Measurements from ENCODE around the gene SLC16A5. TPM values are rescaled to one million over a fixed set of nuclear protein-coding genes. Genes with fewer than 3 reads are reported as not detected.

SLC16A5 gene
- total and polyA plus RNA-seq, 5 experiments from 2014 or later = 1.4 to 14.8 (median 4.1) TPM

GRCh38 chr17:75147878-75148546 lies 60.3 kb downstream of the SLC16A5 start:
- ATAC-seq (no peak), DNase-seq (no peak)
- POLR2A ChIA-PET = interaction anchor here (0.9 to 1.0 kb wide), 2 partner anchors 24 to 37 kb away, joined by 4 to 7 read pairs; no protein-coding TSS in a partner anchor
- Mint-ChIP-seq H3K27me3 (no peaks in the 10 kb centered on the region), H3K36me3 (peaks cover 0 to 52% (median 14%) of the 10 kb centered on the region in 3 donors), H3K27ac (peak overlapping the region in 4 of 10 donors; percentile 5 to 41 (median 32)), H3K4me1 (peaks cover 10 to 32% (median 17%) of the 10 kb centered on the region in 4 donors), H3K9me3 (no peaks in the 10 kb centered on the region), H3K4me3 (no peak overlapping the region)

- POLR2A ChIA-PET = interaction anchor here (0.7 to 1.1 kb wide), 2 partner anchors 20 to 394 kb away, joined by 3 to 4 read pairs; no protein-coding TSS in a partner anchor
These were observed 64.2 kb downstream of the SLC16A5 start for GRCh38 chr17:75151930-75152329.

GRCh38 chr17:75152523-75152921 lies 64.8 kb downstream of the SLC16A5 start:
- no peaks in the 10 kb centered on the region for H3K9me3 Mint-ChIP-seq
- POLR2A ChIA-PET = interaction anchor here (1.1 kb wide), 1 partner anchor 21 kb away, joined by 6 read pairs; the partner anchor contains the start of gene NT5C
- peaks cover 0 to 2% (median 0%) of the 10 kb centered on the region in 5 donors for H3K27me3 Mint-ChIP-seq
- DNase-seq (no peak), ATAC-seq (no peak)
- H3K4me3 Mint-ChIP-seq = peak overlapping the region; percentile 84 to 94 (median 92)
- peaks cover 15 to 47% (median 34%) of the 10 kb centered on the region in 4 donors for H3K4me1 Mint-ChIP-seq
- H3K27ac Mint-ChIP-seq = peak overlapping the region in 4 of 10 donors; percentile 16 to 93 (median 76)
- peaks cover 0 to 12% (median 4%) of the 10 kb centered on the region in 3 donors for H3K36me3 Mint-ChIP-seq

More at GRCh38 chr17:75151930-75152329, 64.2 kb downstream of the SLC16A5 start:
- no peak for DNase-seq
- ATAC-seq = no peak
- Mint-ChIP-seq H3K27me3 (peaks cover 0 to 2% (median 0%) of the 10 kb centered on the region in 5 donors), H3K36me3 (peaks cover 0 to 18% (median 9%) of the 10 kb centered on the region in 3 donors), H3K27ac (peak overlapping the region in 2 of 10 donors; percentile 66 to 93), H3K4me3 (peak overlapping the region in 5 of 10 donors; percentile 90 to 93 (median 92)), H3K9me3 (no peaks in the 10 kb centered on the region), H3K4me1 (peaks cover 15 to 49% (median 34%) of the 10 kb centered on the region in 4 donors)

- Mint-ChIP-seq H3K4me1 (peaks cover 15 to 42% (median 34%) of the 10 kb centered on the region in 4 donors), H3K27me3 (peaks cover 0 to 2% (median 0%) of the 10 kb centered on the region in 5 donors), H3K4me3 (peak overlapping the region; percentile 84 to 94 (median 92)), H3K36me3 (peaks cover 0 to 6% (median 2%) of the 10 kb centered on the region in 3 donors), H3K9me3 (no peaks in the 10 kb centered on the region), H3K27ac (peak overlapping the region; percentile 74 to 93 (median 82))
- no peak for DNase-seq
- ATAC-seq = no peak
- POLR2A ChIA-PET = interaction anchor here (0.6 to 1.1 kb wide), 2 partner anchors 11 to 22 kb away, joined by 6 to 8 read pairs; partner anchors contain the start of gene NT5C
These were observed 65.4 kb downstream of the SLC16A5 start for GRCh38 chr17:75152922-75153779.

GRCh38 chr17:75153780-75154194 lies 66.0 kb downstream of the SLC16A5 start:
- Mint-ChIP-seq H3K36me3 (no peaks in the 10 kb centered on the region), H3K4me3 (peak overlapping the region; percentile 84 to 94 (median 92)), H3K27me3 (peaks cover 0 to 2% (median 0%) of the 10 kb centered on the region in 5 donors), H3K9me3 (no peaks in the 10 kb centered on the region), H3K27ac (peak overlapping the region; percentile 74 to 93 (median 82)), H3K4me1 (peaks cover 13 to 37% (median 34%) of the 10 kb centered on the region in 4 donors)
- DNase-seq = peak in 1 of 10 donors; percentile 10
- ATAC-seq = no peak
- POLR2A ChIA-PET = interaction anchor here (1.0 to 2.4 kb wide), 10 partner anchors 10 to 108 kb away, joined by 3 to 19 read pairs (median 5); partner anchors contain the start of genes GGA3, MRPS7, NT5C and SUMO2

GRCh38 chr17:75154195-75155106 lies 66.7 kb downstream of the SLC16A5 start, which contains the start of gene JPT1:
TSS of gene JPT1 (minus strand) at chr17:75154512. CDS start at chr17:75154397, 115 bp downstream.
- POLR2A ChIA-PET = interaction anchor here (0.5 to 2.4 kb wide), 17 partner anchors 11 to 135 kb away, joined by 3 to 19 read pairs (median 4); partner anchors contain the start of genes GGA3, MIF4GD, MRPS7 and NT5C
- peak within 1 kb of the TSS; percentile 79 to 97 (median 91) for H3K27ac Mint-ChIP-seq
- peak within 1 kb of the TSS; percentile 90 to 94 (median 92) for H3K4me3 Mint-ChIP-seq
- H3K36me3 Mint-ChIP-seq = no peaks in the 10 kb centered on the region
- no peaks in the 10 kb centered on the region for H3K9me3 Mint-ChIP-seq
- H3K27me3 Mint-ChIP-seq = peaks cover 0 to 2% (median 0%) of the 10 kb centered on the region in 5 donors
- peak; percentile 91 to 99 (median 96) for DNase-seq
- peak; percentile 97 to 98 for ATAC-seq
- peaks cover 13 to 37% (median 33%) of the 10 kb centered on the region in 4 donors for H3K4me1 Mint-ChIP-seq

- Mint-ChIP-seq H3K4me1 (peaks cover 10 to 33% (median 29%) of the 10 kb centered on the region in 4 donors), H3K36me3 (no peaks in the 10 kb centered on the region), H3K4me3 (peak overlapping the region in 9 of 10 donors; percentile 10 to 92 (median 89)), H3K9me3 (no peaks in the 10 kb centered on the region), H3K27me3 (peaks cover 0 to 2% (median 0%) of the 10 kb centered on the region in 5 donors), H3K27ac (peak overlapping the region in 7 of 10 donors; percentile 69 to 97 (median 90))
- DNase-seq = no peak
- POLR2A ChIA-PET = interaction anchor here (0.5 to 2.4 kb wide), 15 partner anchors 11 to 134 kb away, joined by 3 to 19 read pairs (median 4); partner anchors contain the start of genes GGA3, MIF4GD, MRPS7 and NT5C
- ATAC-seq = no peak
These were observed 67.4 kb downstream of the SLC16A5 start for GRCh38 chr17:75155191-75155601.

Other genes starting within 250 kb of the SLC16A5 start
- gene GRIN2C, start 228.1 kb upstream of the SLC16A5 start, total RNA-seq = under 1 TPM in 1 of 2 experiments, not detected in 1; 0.08 TPM
- under 1 TPM in 1 of 3 donors, not detected in 2; 0.08 TPM for gene GRIN2C, start 228.1 kb upstream of the SLC16A5 start, polyA plus RNA-seq
- gene FDXR, start 215.0 kb upstream of the SLC16A5 start, total RNA-seq = 10 to 100 TPM; 10.7 to 12.7 TPM
- gene FDXR, start 215.0 kb upstream of the SLC16A5 start, polyA plus RNA-seq = 1 to 10 TPM; 3.9 to 7.2 (median 4.2) TPM
- gene FADS6, start 194.3 kb upstream of the SLC16A5 start, total RNA-seq = not detected
- gene FADS6, start 194.3 kb upstream of the SLC16A5 start, polyA plus RNA-seq = not detected
- not detected for gene USH1G, start 164.7 kb upstream of the SLC16A5 start, total RNA-seq
- gene USH1G, start 164.7 kb upstream of the SLC16A5 start, polyA plus RNA-seq = not detected
- gene OTOP2, start 163.7 kb upstream of the SLC16A5 start, total RNA-seq = not detected
- gene OTOP2, start 163.7 kb upstream of the SLC16A5 start, polyA plus RNA-seq = not detected
- gene OTOP3, start 152.1 kb upstream of the SLC16A5 start, total RNA-seq = not detected
- gene OTOP3, start 152.1 kb upstream of the SLC16A5 start, polyA plus RNA-seq = not detected
- gene HID1, start 115.2 kb upstream of the SLC16A5 start, total RNA-seq = 10 to 100 TPM in 1 of 2 experiments, 1 to 10 TPM in 1; 9.5 to 15.0 TPM
- gene HID1, start 115.2 kb upstream of the SLC16A5 start, polyA plus RNA-seq = 1 to 10 TPM; 4.2 to 6.9 (median 4.7) TPM
- gene CDR2L, start 100.3 kb upstream of the SLC16A5 start, total RNA-seq = under 1 TPM; 0.10 to 0.11 TPM
- gene CDR2L, start 100.3 kb upstream of the SLC16A5 start, polyA plus RNA-seq = not detected
- gene MRPL58, start 75.3 kb upstream of the SLC16A5 start, total RNA-seq = 10 to 100 TPM; 23.9 to 29.4 TPM
- gene MRPL58, start 75.3 kb upstream of the SLC16A5 start, polyA plus RNA-seq = 10 to 100 TPM; 44.9 to 58.1 (median 53.6) TPM
- gene ATP5PD, start 41.0 kb upstream of the SLC16A5 start, total RNA-seq = 100 to 1,000 TPM; 149 to 160 TPM
- gene ATP5PD, start 41.0 kb upstream of the SLC16A5 start, polyA plus RNA-seq = 100 to 1,000 TPM; 406 to 455 (median 449) TPM
- gene KCTD2, start 40.7 kb upstream of the SLC16A5 start, total RNA-seq = 10 to 100 TPM; 25.0 to 28.6 TPM
- gene KCTD2, start 40.7 kb upstream of the SLC16A5 start, polyA plus RNA-seq = 10 to 100 TPM in 1 of 3 donors, 1 to 10 TPM in 2; 6.8 to 10.9 (median 7.8) TPM
- gene ARMC7, start 22.0 kb downstream of the SLC16A5 start, total RNA-seq = 10 to 100 TPM; 15.6 to 16.7 TPM
- gene ARMC7, start 22.0 kb downstream of the SLC16A5 start, polyA plus RNA-seq = 1 to 10 TPM; 2.7 to 3.3 (median 2.9) TPM
- 10 to 100 TPM; 52.8 to 66.6 TPM for gene NT5C, start 43.8 kb downstream of the SLC16A5 start, total RNA-seq
- gene NT5C, start 43.8 kb downstream of the SLC16A5 start, polyA plus RNA-seq = 10 to 100 TPM; 46.0 to 53.6 (median 50.6) TPM
- 10 to 100 TPM; 25.6 to 27.0 TPM for gene JPT1, start 66.6 kb downstream of the SLC16A5 start, total RNA-seq
- 10 to 100 TPM; 68.6 to 76.6 (median 70.7) TPM for gene JPT1, start 66.6 kb downstream of the SLC16A5 start, polyA plus RNA-seq
- 100 to 1,000 TPM; 250 to 255 TPM for gene SUMO2, start 95.0 kb downstream of the SLC16A5 start, total RNA-seq
- 100 to 1,000 TPM; 293 to 381 (median 325) TPM for gene SUMO2, start 95.0 kb downstream of the SLC16A5 start, polyA plus RNA-seq
- 100 to 1,000 TPM; 150 to 155 TPM for gene NUP85, start 117.7 kb downstream of the SLC16A5 start, total RNA-seq
- gene NUP85, start 117.7 kb downstream of the SLC16A5 start, polyA plus RNA-seq = 10 to 100 TPM; 17.3 to 39.4 (median 21.4) TPM
- 100 to 1,000 TPM; 105 to 107 TPM for gene GGA3, start 173.7 kb downstream of the SLC16A5 start, total RNA-seq
- gene GGA3, start 173.7 kb downstream of the SLC16A5 start, polyA plus RNA-seq = 10 to 100 TPM in 2 of 3 donors, 1 to 10 TPM in 1; 6.2 to 20.1 (median 14.7) TPM
- 10 to 100 TPM; 40.5 to 41.1 TPM for gene MRPS7, start 173.9 kb downstream of the SLC16A5 start, total RNA-seq
- gene MRPS7, start 173.9 kb downstream of the SLC16A5 start, polyA plus RNA-seq = 100 to 1,000 TPM; 113 to 132 (median 122) TPM
- gene MIF4GD, start 183.3 kb downstream of the SLC16A5 start, total RNA-seq = 10 to 100 TPM; 37.3 to 39.4 TPM
- gene MIF4GD, start 183.3 kb downstream of the SLC16A5 start, polyA plus RNA-seq = 10 to 100 TPM; 76.2 to 96.6 (median 90.5) TPM
- 10 to 100 TPM; 20.5 to 22.5 TPM for gene SLC25A19, start 201.5 kb downstream of the SLC16A5 start, total RNA-seq
- gene SLC25A19, start 201.5 kb downstream of the SLC16A5 start, polyA plus RNA-seq = 10 to 100 TPM; 11.2 to 15.4 (median 13.3) TPM